NB4 (cell line): Measurements from ENCODE around the gene ENG.

ENCODE experiments used
- POLR2A ChIP-seq: IDR thresholded peaks from 2 replicates; pipeline ENCODE4 v1.6.1; 2011; ENCODE audit warnings: mild to moderate bottlenecking; ENCODE audit not compliant: insufficient read length; ENCODE audit errors: extremely low read depth
- TF ChIP-seq, protein P1 (sequence below): IDR thresholded peaks from one replicate; pipeline ENCODE4 v1.5.1; 2012; ENCODE audit warnings: low read depth, low read length

DNA sequence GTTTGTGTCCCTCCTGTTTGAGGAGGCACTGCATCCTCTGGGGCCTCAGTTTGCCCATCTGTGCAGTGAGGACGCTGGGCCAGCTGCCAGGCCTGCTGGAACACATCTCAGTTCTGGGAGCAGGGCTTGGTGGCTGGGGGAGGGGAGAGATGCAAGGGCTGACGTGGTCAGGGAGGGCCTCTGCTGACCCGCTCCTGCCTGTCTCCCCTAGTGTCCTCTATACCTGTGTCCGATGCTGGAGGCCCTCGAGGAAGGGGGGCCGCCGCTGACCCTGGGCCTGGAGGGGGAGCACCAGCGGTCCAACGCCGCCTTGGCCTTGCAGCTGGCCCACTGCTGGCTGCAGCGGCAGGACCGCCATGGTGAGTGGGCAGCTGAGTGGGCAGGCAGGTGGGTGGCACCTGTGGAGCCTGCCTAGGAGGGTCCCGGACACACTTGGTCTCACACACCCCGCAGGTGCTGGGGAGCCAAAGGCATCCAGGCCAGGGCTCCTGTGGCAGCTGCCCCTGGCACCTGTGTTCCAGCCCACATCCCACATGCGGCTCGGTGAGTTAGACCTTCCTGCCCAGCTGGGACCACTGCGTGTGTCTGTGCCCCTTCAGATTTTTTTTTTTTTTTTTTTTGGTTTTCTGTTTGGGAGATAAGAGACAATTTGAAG, 46.0 kb downstream of the ENG start:
- no peak for TF ChIP-seq POLR2A
- TF ChIP-seq, protein P1, sequence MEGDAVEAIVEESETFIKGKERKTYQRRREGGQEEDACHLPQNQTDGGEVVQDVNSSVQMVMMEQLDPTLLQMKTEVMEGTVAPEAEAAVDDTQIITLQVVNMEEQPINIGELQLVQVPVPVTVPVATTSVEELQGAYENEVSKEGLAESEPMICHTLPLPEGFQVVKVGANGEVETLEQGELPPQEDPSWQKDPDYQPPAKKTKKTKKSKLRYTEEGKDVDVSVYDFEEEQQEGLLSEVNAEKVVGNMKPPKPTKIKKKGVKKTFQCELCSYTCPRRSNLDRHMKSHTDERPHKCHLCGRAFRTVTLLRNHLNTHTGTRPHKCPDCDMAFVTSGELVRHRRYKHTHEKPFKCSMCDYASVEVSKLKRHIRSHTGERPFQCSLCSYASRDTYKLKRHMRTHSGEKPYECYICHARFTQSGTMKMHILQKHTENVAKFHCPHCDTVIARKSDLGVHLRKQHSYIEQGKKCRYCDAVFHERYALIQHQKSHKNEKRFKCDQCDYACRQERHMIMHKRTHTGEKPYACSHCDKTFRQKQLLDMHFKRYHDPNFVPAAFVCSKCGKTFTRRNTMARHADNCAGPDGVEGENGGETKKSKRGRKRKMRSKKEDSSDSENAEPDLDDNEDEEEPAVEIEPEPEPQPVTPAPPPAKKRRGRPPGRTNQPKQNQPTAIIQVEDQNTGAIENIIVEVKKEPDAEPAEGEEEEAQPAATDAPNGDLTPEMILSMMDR, result no peak
